ENCODE data around the gene UBTD1.

Gene UBTD1

GRCh38 chr10:97563337-97563736 is 64.6 kb downstream of the UBTD1 start:
- no peak overlapping the region for H3K4me3 ChIP-seq (ENCODE audit: control insufficient read depth, low read depth, low read length)
- TF ChIP-seq, protein P1, sequence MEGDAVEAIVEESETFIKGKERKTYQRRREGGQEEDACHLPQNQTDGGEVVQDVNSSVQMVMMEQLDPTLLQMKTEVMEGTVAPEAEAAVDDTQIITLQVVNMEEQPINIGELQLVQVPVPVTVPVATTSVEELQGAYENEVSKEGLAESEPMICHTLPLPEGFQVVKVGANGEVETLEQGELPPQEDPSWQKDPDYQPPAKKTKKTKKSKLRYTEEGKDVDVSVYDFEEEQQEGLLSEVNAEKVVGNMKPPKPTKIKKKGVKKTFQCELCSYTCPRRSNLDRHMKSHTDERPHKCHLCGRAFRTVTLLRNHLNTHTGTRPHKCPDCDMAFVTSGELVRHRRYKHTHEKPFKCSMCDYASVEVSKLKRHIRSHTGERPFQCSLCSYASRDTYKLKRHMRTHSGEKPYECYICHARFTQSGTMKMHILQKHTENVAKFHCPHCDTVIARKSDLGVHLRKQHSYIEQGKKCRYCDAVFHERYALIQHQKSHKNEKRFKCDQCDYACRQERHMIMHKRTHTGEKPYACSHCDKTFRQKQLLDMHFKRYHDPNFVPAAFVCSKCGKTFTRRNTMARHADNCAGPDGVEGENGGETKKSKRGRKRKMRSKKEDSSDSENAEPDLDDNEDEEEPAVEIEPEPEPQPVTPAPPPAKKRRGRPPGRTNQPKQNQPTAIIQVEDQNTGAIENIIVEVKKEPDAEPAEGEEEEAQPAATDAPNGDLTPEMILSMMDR (IDR thresholded peaks at IDR 0.05; ENCODE audit: control insufficient read depth, insufficient read depth, low read depth, low read length, missing control alignments): no peak
- no peak for DNase-seq (ENCODE audit: low read depth)

- no peak for DNase-seq (ENCODE audit: low read depth)
- H3K4me3 ChIP-seq (ENCODE audit: control insufficient read depth, low read depth, low read length): no peak overlapping the region
- TF ChIP-seq, protein P1 (IDR thresholded peaks at IDR 0.05; ENCODE audit: control insufficient read depth, insufficient read depth, low read depth, low read length, missing control alignments): no peak
These were observed 66.1 kb downstream of the UBTD1 start for GRCh38 chr10:97564776-97565175.

- no peak overlapping the region for H3K4me3 ChIP-seq (ENCODE audit: control insufficient read depth, low read depth, low read length)
- no peak for DNase-seq (ENCODE audit: low read depth)
- TF ChIP-seq, protein P1 (IDR thresholded peaks at IDR 0.05; ENCODE audit: control insufficient read depth, insufficient read depth, low read depth, low read length, missing control alignments): no peak
These were observed 67.7 kb downstream of the UBTD1 start for GRCh38 chr10:97566336-97566996.

DNA sequence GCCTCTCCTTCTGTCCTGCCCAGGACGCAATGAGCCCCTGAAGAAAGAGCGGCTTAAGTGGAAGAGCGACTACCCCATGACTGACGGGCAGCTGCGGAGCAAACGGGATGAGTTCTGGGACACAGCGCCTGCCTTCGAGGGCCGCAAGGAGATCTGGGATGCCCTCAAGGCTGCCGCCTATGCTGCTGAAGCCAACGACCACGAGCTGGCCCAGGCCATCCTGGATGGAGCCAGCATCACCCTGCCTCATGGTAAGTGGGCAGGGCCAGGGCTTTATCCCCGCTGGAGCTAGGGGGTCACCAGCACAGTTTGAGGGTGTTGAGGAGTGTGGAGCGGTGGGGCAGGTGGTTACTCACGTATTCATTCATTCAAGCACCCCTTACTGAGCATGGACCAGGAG is 69.2 kb downstream of the UBTD1 start:
- no peak for DNase-seq (ENCODE audit: low read depth)
- H3K4me3 ChIP-seq (ENCODE audit: control insufficient read depth, low read depth, low read length): no peak overlapping the region
- TF ChIP-seq, protein P1 (IDR thresholded peaks at IDR 0.05; ENCODE audit: control insufficient read depth, insufficient read depth, low read depth, low read length, missing control alignments): no peak

GRCh38 chr10:97570146-97570788 is 71.5 kb downstream of the UBTD1 start:
- no peak overlapping the region for H3K4me3 ChIP-seq (ENCODE audit: control insufficient read depth, low read depth, low read length)
- TF ChIP-seq, protein P1 (IDR thresholded peaks at IDR 0.05; ENCODE audit: control insufficient read depth, insufficient read depth, low read depth, low read length, missing control alignments): no peak
- DNase-seq (ENCODE audit: low read depth): no peak

DNA sequence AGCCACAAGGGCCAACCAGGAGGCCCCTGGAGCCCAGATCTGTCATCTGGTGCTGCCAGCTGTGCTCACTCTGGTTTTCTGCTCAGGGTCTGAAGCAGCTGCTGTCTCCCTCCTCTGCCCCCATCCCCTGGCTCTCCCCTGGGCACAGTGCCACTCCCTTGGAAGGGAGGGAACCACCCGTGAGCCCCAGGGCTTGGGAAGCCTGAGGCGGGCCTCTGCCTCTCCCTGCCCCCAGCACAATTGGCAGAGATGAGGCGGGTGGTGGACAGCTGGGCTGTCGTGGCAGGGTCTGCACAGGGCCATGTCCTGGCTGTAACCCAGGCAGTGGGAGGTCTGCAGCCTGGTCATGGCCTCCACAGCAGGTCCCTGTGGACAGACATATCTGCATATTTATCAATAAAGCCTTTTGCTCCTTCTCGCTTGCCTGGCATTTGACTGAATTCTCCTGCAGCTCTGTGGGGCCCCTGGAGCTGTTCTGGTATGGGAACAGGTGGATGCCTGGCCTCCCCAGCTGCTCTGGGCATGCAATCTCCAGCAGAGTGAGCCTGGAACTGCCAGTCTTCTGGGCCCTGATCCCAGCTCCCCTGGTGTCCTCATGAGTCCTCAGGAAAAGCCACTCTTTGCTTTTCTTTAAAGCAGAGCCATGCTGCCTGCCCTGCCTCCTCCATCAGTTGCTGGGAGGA is 72.2 kb downstream of the UBTD1 start:
- no peak overlapping the region for H3K4me3 ChIP-seq (ENCODE audit: control insufficient read depth, low read depth, low read length)
- TF ChIP-seq, protein P1 (IDR thresholded peaks at IDR 0.05; ENCODE audit: control insufficient read depth, insufficient read depth, low read depth, low read length, missing control alignments): no peak
- no peak for DNase-seq (ENCODE audit: low read depth)
